Tibial nerve (tissue), 4 donors: ENCODE results near the gene ARHGAP12. TPM values are rescaled to one million over a fixed set of nuclear protein-coding genes. Genes with fewer than 3 reads are reported as not detected.

ENCODE experiments used
- DNase-seq, 2 donors: peaks; one replicate each; pipeline ENCODE4 v3.0.0-alpha.2; 2019; ENCODE audit warnings: low spot score in 2 of 2
- H3K27ac ChIP-seq, 4 donors: fragments of 200-600 bp; sonication (generic) in 3 of 4; one replicate each; pipeline ENCODE4 v1.5.1; 2017 to 2019; ENCODE audit warnings: mild to moderate bottlenecking in 1 of 4
- H3K27me3 ChIP-seq, 2 donors: fragments of 200-600 bp; sonication (generic) in 1 of 2; one replicate each; pipeline versions ENCODE4 v1.5.1 to v1.6.0; 2017 to 2019
- H3K36me3 ChIP-seq, 3 donors: fragments of 200-600 bp; sonication (generic); one replicate each; pipeline ENCODE4 v1.5.1; 2018 to 2019
- H3K4me1 ChIP-seq, 4 donors: fragments of 200-600 bp; sonication (generic) in 3 of 4; one replicate each; pipeline ENCODE4 v1.5.1; 2017 to 2019
- H3K4me3 ChIP-seq, 4 donors: fragments of 200-600 bp; sonication (generic) in 3 of 4; one replicate each; pipeline ENCODE4 v1.5.1; 2017 to 2019; ENCODE audit warnings: mild to moderate bottlenecking in 1 of 4, moderate library complexity in 1 of 4
- H3K9me3 ChIP-seq, 4 donors: fragments of 200-600 bp; sonication (generic) in 3 of 4; one replicate each; pipeline ENCODE4 v1.5.1; 2017 to 2019
- CTCF ChIP-seq, 5 experiments: fragments of 200-600 bp in 3 of 5; fragments of 450-650 bp in 2 of 5; sonication (generic) in 3 of 5; IDR thresholded peaks; one replicate each; pipeline ENCODE4 v1.5.1; 2016 to 2019; ENCODE audit warnings: antibody characterized with exemption in 5 of 5, mild to moderate bottlenecking in 3 of 5, moderate library complexity in 2 of 5
- EP300 ChIP-seq, 2 donors: sonication (generic); formaldehyde crosslinking; IDR thresholded peaks; one replicate each; pipeline ENCODE4 v1.6.1; 2017; ENCODE audit warnings: antibody characterized with exemption in 2 of 2, mild to moderate bottlenecking in 1 of 2
- POLR2A ChIP-seq, 2 donors: fragments of 450-650 bp; IDR thresholded peaks; one replicate each; pipeline ENCODE4 v1.6.1; 2017; ENCODE audit warnings: antibody characterized with exemption in 2 of 2, mild to moderate bottlenecking in 2 of 2, moderate library complexity in 2 of 2
- WGBS, 2 donors: methylation state at CpG; one replicate each; pipeline ENCODE4 v1.1.5; 2018; 5-methylcytosine and 5-hydroxymethylcytosine counted together
- total RNA-seq, 4 donors: library from RNA; depleted of rRNA; stranded (reverse); fragments of >200 nt; gene quantifications; one replicate each; pipeline ENCODE4 v1.1.0, GENCODE V29; 2016

ARHGAP12 gene
- total RNA-seq, 4 donors from 2014 or later, result 38.8 to 65.7 (median 47.7) TPM

- H3K4me3 ChIP-seq, result peak overlapping the region in 1 of 4 donors; percentile 26
- WGBS, 2 donors, result 45 to 48% methylated on average over 7 of the region's 7 CpGs
- TF ChIP-seq POLR2A (IDR thresholded peaks at IDR 0.05) (no peak), EP300 (IDR thresholded peaks at IDR 0.05) (peak in 1 of 2 donors; percentile 86), CTCF (IDR thresholded peaks at IDR 0.05) (peak; percentile 40 to 71 (median 48))
- H3K27ac ChIP-seq, result peak overlapping the region in 3 of 4 donors; percentile 15 to 73 (median 55)
- H3K27me3 ChIP-seq, result no peaks in the 10 kb centered on the region
- DNase-seq, result peak in 1 of 2 donors; percentile 54
- no peaks in the 10 kb centered on the region for H3K9me3 ChIP-seq
- no peaks in the 10 kb centered on the region for H3K36me3 ChIP-seq
- H3K4me1 ChIP-seq, result peaks cover 0 to 37% (median 10%) of the 10 kb centered on the region in 4 donors
These were observed 18.7 kb upstream of the ARHGAP12 start for GRCh38 chr10:31947144-31947926.

GRCh38 chr10:31945392-31945791, 16.8 kb upstream of the ARHGAP12 start:
- no peak for DNase-seq
- no peaks in the 10 kb centered on the region for H3K9me3 ChIP-seq
- no peak overlapping the region for H3K27ac ChIP-seq
- 70 to 73% methylated on average over 1 of the region's 1 CpG for WGBS, 2 donors
- no peak for TF ChIP-seq EP300 (IDR thresholded peaks at IDR 0.05)
- TF ChIP-seq POLR2A (IDR thresholded peaks at IDR 0.05), result no peak
- no peak for TF ChIP-seq CTCF (IDR thresholded peaks at IDR 0.05)
- peaks cover 0 to 42% (median 14%) of the 10 kb centered on the region in 4 donors for H3K4me1 ChIP-seq
- H3K4me3 ChIP-seq, result no peak overlapping the region
- no peaks in the 10 kb centered on the region for H3K27me3 ChIP-seq
- no peaks in the 10 kb centered on the region for H3K36me3 ChIP-seq

GRCh38 chr10:31944071-31944433, 15.4 kb upstream of the ARHGAP12 start:
- Histone ChIP-seq H3K27me3 (no peaks in the 10 kb centered on the region), H3K9me3 (no peaks in the 10 kb centered on the region), H3K36me3 (no peaks in the 10 kb centered on the region), H3K4me3 (no peak overlapping the region), H3K27ac (no peak overlapping the region), H3K4me1 (peaks cover 0 to 46% (median 16%) of the 10 kb centered on the region in 4 donors)
- no peak for DNase-seq
- no peak for TF ChIP-seq EP300 (IDR thresholded peaks at IDR 0.05)
- no peak for TF ChIP-seq CTCF (IDR thresholded peaks at IDR 0.05)
- no peak for TF ChIP-seq POLR2A (IDR thresholded peaks at IDR 0.05)
- WGBS, 2 donors, result 95 to 96% methylated on average over 3 of the region's 3 CpGs

- DNase-seq, result no peak
- Histone ChIP-seq H3K4me3 (no peak overlapping the region), H3K27me3 (no peaks in the 10 kb centered on the region), H3K4me1 (peaks cover 0 to 38% (median 13%) of the 10 kb centered on the region in 4 donors), H3K36me3 (no peaks in the 10 kb centered on the region), H3K27ac (no peak overlapping the region), H3K9me3 (no peaks in the 10 kb centered on the region)
- 98% methylated on average over 4 of the region's 4 CpGs for WGBS, 2 donors
- TF ChIP-seq POLR2A (IDR thresholded peaks at IDR 0.05) (no peak), CTCF (IDR thresholded peaks at IDR 0.05) (no peak), EP300 (IDR thresholded peaks at IDR 0.05) (no peak)
These were observed 14.3 kb upstream of the ARHGAP12 start for GRCh38 chr10:31942892-31943291.

GRCh38 chr10:31942435-31942834, 13.8 kb upstream of the ARHGAP12 start:
- Histone ChIP-seq H3K4me1 (peaks cover 0 to 35% (median 12%) of the 10 kb centered on the region in 4 donors), H3K36me3 (no peaks in the 10 kb centered on the region), H3K4me3 (no peak overlapping the region), H3K27me3 (no peaks in the 10 kb centered on the region), H3K27ac (no peak overlapping the region), H3K9me3 (no peaks in the 10 kb centered on the region)
- DNase-seq, result no peak
- TF ChIP-seq POLR2A (IDR thresholded peaks at IDR 0.05), result no peak
- no peak for TF ChIP-seq CTCF (IDR thresholded peaks at IDR 0.05)
- WGBS, 2 donors, result 89 to 90% methylated on average over 1 of the region's 1 CpG
